ENCODE data around the gene MGAM2. TPM values are rescaled to one million over a fixed set of nuclear protein-coding genes. Genes with fewer than 3 reads are reported as not detected.

The MGAM2 gene
- total RNA-seq, 2 experiments from 2014 or later = not detected

- H3K36me3 ChIP-seq (ENCODE audit: insufficient read depth, low read length) = no peaks in the 10 kb centered on the region
- intact Hi-C loops (cut with micrococcal nuclease; ENCODE audit: unreplicated experiment) = no loop called here
- no peak overlapping the region for H2AFZ ChIP-seq (ENCODE audit: low read length)
- DNase-seq (ENCODE audit: low spot score) = no peak
- TF ChIP-seq EZH2phosphoT487 (IDR thresholded peaks at IDR 0.05; ENCODE audit: borderline replicate concordance, low read depth, low read length) = no peak
- H4K20me1 ChIP-seq (ENCODE audit: insufficient read depth, low read length) = no peaks in the 10 kb centered on the region
- POLR2A ChIA-PET = no interaction called here
- H3K4me3 ChIP-seq (ENCODE audit: low read depth, low read length, poor library complexity, severe bottlenecking) = no peak overlapping the region
- no peak overlapping the region for H3K4me2 ChIP-seq (ENCODE audit: low read length)
- H3K4me1 ChIP-seq (ENCODE audit: insufficient read depth, low read length, poor library complexity, severe bottlenecking) = no peaks in the 10 kb centered on the region
- no TSS peak for BruUV-seq (replicated peaks)
- no peaks in the 10 kb centered on the region for H3K9me3 ChIP-seq (ENCODE audit: low read length)
- H3K79me2 ChIP-seq (ENCODE audit: insufficient read depth, low read depth, low read length) = no peaks in the 10 kb centered on the region
- CTCF ChIA-PET (ENCODE audit: unreplicated experiment) = no interaction called here
- no peaks in the 10 kb centered on the region for H3K9me2 ChIP-seq (ENCODE audit: insufficient read depth, low read length)
- H3K27ac ChIP-seq (ENCODE audit: low read depth, low read length, poor library complexity, severe bottlenecking) = no peak overlapping the region
Measured at GRCh38 chr7:142114207-142114606, 2.7 kb downstream of the MGAM2 start.

GRCh38 chr7:142120524-142120923 lies 9.0 kb downstream of the MGAM2 start:
- no peak overlapping the region for H3K4me2 ChIP-seq (ENCODE audit: low read length)
- no peaks in the 10 kb centered on the region for H3K4me1 ChIP-seq (ENCODE audit: insufficient read depth, low read length, poor library complexity, severe bottlenecking)
- no peaks in the 10 kb centered on the region for H3K79me2 ChIP-seq (ENCODE audit: insufficient read depth, low read depth, low read length)
- intact Hi-C loops (cut with micrococcal nuclease; ENCODE audit: unreplicated experiment) = no loop called here
- TF ChIP-seq CTCF (conservative IDR thresholded peaks at IDR 0.05; ENCODE audit: low read length) (no peak), EZH2phosphoT487 (IDR thresholded peaks at IDR 0.05; ENCODE audit: borderline replicate concordance, low read depth, low read length) (no peak)
- no peaks in the 10 kb centered on the region for H4K20me1 ChIP-seq (ENCODE audit: insufficient read depth, low read length)
- no peak overlapping the region for H3K27ac ChIP-seq (ENCODE audit: low read depth, low read length, poor library complexity, severe bottlenecking)
- no peak for DNase-seq (ENCODE audit: low spot score)
- no peak overlapping the region for H3K4me3 ChIP-seq (ENCODE audit: low read depth, low read length, poor library complexity, severe bottlenecking)
- H3K9me3 ChIP-seq (ENCODE audit: low read length) = no peaks in the 10 kb centered on the region
- H3K36me3 ChIP-seq (ENCODE audit: insufficient read depth, low read length) = no peaks in the 10 kb centered on the region
- BruUV-seq (replicated peaks) = no TSS peak
- no peaks in the 10 kb centered on the region for H3K9me2 ChIP-seq (ENCODE audit: insufficient read depth, low read length)
- ChIA-PET CTCF (ENCODE audit: unreplicated experiment) (no interaction called here), POLR2A (no interaction called here)
- H2AFZ ChIP-seq (ENCODE audit: low read length) = no peak overlapping the region

- intact Hi-C loops (cut with micrococcal nuclease; ENCODE audit: unreplicated experiment) = no loop called here
- Histone ChIP-seq H3K9me2 (ENCODE audit: insufficient read depth, low read length) (no peaks in the 10 kb centered on the region), H4K20me1 (ENCODE audit: insufficient read depth, low read length) (no peaks in the 10 kb centered on the region), H3K4me1 (ENCODE audit: insufficient read depth, low read length, poor library complexity, severe bottlenecking) (no peaks in the 10 kb centered on the region), H3K4me2 (ENCODE audit: low read length) (no peak overlapping the region), H3K36me3 (ENCODE audit: insufficient read depth, low read length) (no peaks in the 10 kb centered on the region), H3K9me3 (ENCODE audit: low read length) (no peaks in the 10 kb centered on the region), H3K4me3 (ENCODE audit: low read depth, low read length, poor library complexity, severe bottlenecking) (no peak overlapping the region), H3K79me2 (ENCODE audit: insufficient read depth, low read depth, low read length) (no peaks in the 10 kb centered on the region), H3K27ac (ENCODE audit: low read depth, low read length, poor library complexity, severe bottlenecking) (no peak overlapping the region), H2AFZ (ENCODE audit: low read length) (no peak overlapping the region)
- CTCF ChIA-PET (ENCODE audit: unreplicated experiment) = no interaction called here
- TF ChIP-seq EZH2phosphoT487 (IDR thresholded peaks at IDR 0.05; ENCODE audit: borderline replicate concordance, low read depth, low read length) = no peak
- TF ChIP-seq CTCF (conservative IDR thresholded peaks at IDR 0.05; ENCODE audit: low read length) = no peak
- no TSS peak for BruUV-seq (replicated peaks)
- POLR2A ChIA-PET = no interaction called here
- DNase-seq (ENCODE audit: low spot score) = no peak
Measured at GRCh38 chr7:142123184-142123583, 11.7 kb downstream of the MGAM2 start.
